Colonic mucosa (tissue), 4 donors: ENCODE results near the gene COL13A1. TPM values are rescaled to one million over a fixed set of nuclear protein-coding genes. Genes with fewer than 3 reads are reported as not detected.

Experiments
- DNase-seq: peaks from one replicate; pipeline ENCODE4 v3.0.0-alpha.2; 2020
- H3K27ac ChIP-seq: fragments of 200-600 bp; one replicate; pipeline ENCODE4 v1.8.0; 2021
- H3K27me3 ChIP-seq: fragments of 200-600 bp; one replicate; pipeline ENCODE4 v1.8.0; 2021
- H3K36me3 ChIP-seq: fragments of 200-600 bp; one replicate; pipeline ENCODE4 v1.8.0; 2021
- H3K4me1 ChIP-seq: fragments of 200-600 bp; one replicate; pipeline ENCODE4 v1.8.0; 2021; ENCODE audit warnings: mild to moderate bottlenecking
- H3K4me3 ChIP-seq: fragments of 200-600 bp; one replicate; pipeline ENCODE4 v1.8.0; 2021
- H3K9ac ChIP-seq, 2 donors: one replicate each; pipeline ENCODE4 v1.7.0; 2013; ENCODE audit warnings: control low read depth in 2 of 2, low read depth in 2 of 2, low read length in 2 of 2
- H3K9me3 ChIP-seq: fragments of 200-600 bp; one replicate; pipeline ENCODE4 v1.8.0; 2021
- CTCF ChIP-seq: fragments of 200-600 bp; IDR thresholded peaks from one replicate; pipeline ENCODE4 v1.8.0; 2022; ENCODE audit warnings: antibody characterized with exemption, mild to moderate bottlenecking
- intact Hi-C: fragments of 100-400 bp; cut with DNase I; formaldehyde crosslinking; loops from one replicate; pipeline ENCODE4 v1.14.1; 2022
- total RNA-seq, 2 donors: library from RNA; stranded (reverse); fragmentation: NEBNext Ultra II Directional in 1 of 2; extraction: Animal tissue kit (Norgen Biotek cat#: 25700) in 1 of 2; gene quantifications; one replicate each; pipeline ENCODE4 v1.2.1, GENCODE V29; 2021
- donor health status: healthy.
- donor health status: DM: no; HTN: no; CAD: no.
- donor health status: DM: no; HTN: no; CAD: no.

Gene COL13A1
- total RNA-seq, 2 donors from 2014 or later = 1.0 to 1.1 TPM

GRCh38 chr10:69797959-69798358 lies 3.7 kb upstream of the COL13A1 start:
- intact Hi-C loops = no loop called here
- Histone ChIP-seq H3K9ac (no peak overlapping the region), H3K9me3 (no peaks in the 10 kb centered on the region), H3K4me3 (no peak overlapping the region), H3K4me1 (peaks cover 12% of the 10 kb centered on the region), H3K27me3 (peaks cover 13% of the 10 kb centered on the region), H3K36me3 (no peaks in the 10 kb centered on the region), H3K27ac (no peak overlapping the region)
- DNase-seq = no peak
- no peak for TF ChIP-seq CTCF

DNA sequence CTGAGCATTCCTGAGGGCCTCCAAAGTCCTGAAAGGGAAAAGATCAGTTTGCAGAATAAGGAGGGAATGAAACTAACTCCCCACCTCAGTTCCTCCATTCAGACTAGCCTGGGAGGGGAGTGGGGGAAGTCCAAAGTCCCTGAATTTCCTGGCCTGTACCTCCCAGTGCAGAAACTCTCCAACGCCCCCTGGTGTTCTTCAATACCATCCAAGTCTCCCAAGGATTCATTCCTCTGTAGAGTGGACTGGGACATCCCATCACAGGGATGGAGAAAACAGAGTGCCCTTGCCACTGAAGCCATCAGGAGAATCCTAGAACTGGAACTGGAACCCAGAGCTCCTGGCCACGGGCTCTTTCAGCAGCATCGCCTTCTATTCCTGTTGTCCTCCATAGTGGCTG lies 1.6 kb upstream of the COL13A1 start:
- peaks cover 24% of the 10 kb centered on the region for H3K27me3 ChIP-seq

DNA sequence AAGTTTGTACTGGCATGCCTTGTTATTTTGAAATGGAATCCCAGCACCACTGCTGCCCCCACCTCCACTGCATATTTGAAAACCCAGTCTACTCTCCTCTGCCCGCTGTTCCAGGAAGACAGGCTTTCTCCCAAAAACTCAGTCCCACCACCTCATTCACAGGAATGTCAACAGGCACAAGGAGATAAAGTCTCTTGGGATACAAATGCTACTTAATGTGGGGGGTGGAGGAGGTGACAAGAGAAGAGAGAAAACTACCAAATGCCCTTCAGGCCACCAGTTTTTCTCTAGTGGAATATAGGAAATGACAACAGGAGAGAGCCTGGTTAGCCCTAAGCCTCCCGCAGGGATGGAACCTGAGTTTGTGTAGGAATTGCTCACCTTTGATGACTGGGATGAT lies 1.0 kb upstream of the COL13A1 start:
- DNase-seq = no peak

More for the DNA sequence above, 1.6 kb upstream of the COL13A1 start:
- H3K27ac ChIP-seq = no peak overlapping the region
- H3K36me3 ChIP-seq = no peaks in the 10 kb centered on the region
- TF ChIP-seq CTCF = peak; percentile 50
- H3K9ac ChIP-seq = no peak overlapping the region
- H3K4me3 ChIP-seq = no peak overlapping the region
- intact Hi-C loops = no loop called here
- peaks cover 12% of the 10 kb centered on the region for H3K4me1 ChIP-seq
- DNase-seq = peak; percentile 62
- H3K9me3 ChIP-seq = no peaks in the 10 kb centered on the region

DNA sequence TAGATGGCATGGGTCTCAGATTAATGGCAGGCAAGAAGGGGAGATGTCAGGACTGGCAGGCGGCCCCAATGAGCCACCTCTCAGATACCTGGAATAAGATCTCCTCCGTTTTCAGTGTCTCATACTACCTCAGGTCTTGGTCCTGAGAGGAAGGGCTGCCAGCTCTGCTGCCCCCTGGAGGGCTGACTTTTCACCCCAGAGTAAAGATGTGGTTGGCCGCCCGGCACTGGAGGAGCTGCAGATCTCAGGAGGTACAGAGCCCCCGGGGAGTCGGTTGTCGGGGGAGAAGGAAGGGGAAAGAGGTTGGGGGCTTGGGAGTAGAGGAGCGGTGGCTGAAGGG lies 642 bp upstream of the COL13A1 start:
- peak; percentile 54 for TF ChIP-seq CTCF
- peaks cover 24% of the 10 kb centered on the region for H3K27me3 ChIP-seq
- H3K27ac ChIP-seq = no peak overlapping the region
- DNase-seq = peak; percentile 63
- H3K36me3 ChIP-seq = no peaks in the 10 kb centered on the region
- H3K9me3 ChIP-seq = no peaks in the 10 kb centered on the region
- intact Hi-C loops = no loop called here
- H3K4me1 ChIP-seq = peaks cover 12% of the 10 kb centered on the region
- peak overlapping the region; percentile 37 for H3K4me3 ChIP-seq
- no peak overlapping the region for H3K9ac ChIP-seq

More for the DNA sequence above, 1.0 kb upstream of the COL13A1 start:
- Histone ChIP-seq H3K9ac (no peak overlapping the region), H3K9me3 (no peaks in the 10 kb centered on the region), H3K4me1 (peaks cover 12% of the 10 kb centered on the region), H3K27me3 (peaks cover 24% of the 10 kb centered on the region), H3K27ac (no peak overlapping the region), H3K4me3 (no peak overlapping the region), H3K36me3 (no peaks in the 10 kb centered on the region)
- TF ChIP-seq CTCF = no peak
- intact Hi-C loops = no loop called here

DNA sequence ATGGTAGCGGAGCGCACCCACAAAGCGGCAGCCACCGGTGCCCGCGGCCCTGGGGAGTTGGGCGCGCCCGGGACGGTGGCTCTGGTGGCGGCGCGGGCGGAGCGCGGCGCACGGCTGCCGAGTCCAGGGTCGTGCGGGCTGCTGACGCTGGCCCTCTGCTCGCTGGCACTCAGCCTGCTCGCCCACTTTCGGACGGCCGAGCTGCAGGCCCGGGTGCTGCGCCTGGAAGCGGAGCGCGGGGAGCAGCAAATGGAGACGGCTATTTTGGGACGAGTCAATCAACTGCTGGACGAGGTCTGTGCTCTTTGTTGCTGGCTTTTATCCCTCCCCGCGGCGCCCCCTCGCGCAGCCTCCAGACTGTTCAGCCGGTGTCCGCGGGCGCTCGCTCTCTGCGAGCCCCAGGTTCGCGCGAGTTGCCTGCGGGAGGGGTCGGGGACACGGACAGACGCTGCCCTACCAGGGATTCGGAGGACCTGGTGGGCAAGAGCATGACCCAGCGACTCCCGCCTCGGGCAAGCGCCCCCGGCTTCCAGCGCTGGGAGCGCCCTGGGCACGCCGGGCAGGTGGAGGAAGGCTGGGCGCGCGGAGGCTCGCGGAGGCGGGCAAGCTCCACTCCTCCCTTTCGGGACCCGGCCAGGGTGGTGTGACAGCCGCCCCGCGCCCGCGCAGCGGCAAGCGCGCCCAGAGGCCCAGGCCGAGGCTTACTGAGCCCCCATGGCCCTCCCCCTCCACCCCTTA lies 887 bp downstream of the COL13A1 start:
- peak; percentile 31 for DNase-seq
- H3K27ac ChIP-seq = no peak overlapping the region
- TF ChIP-seq CTCF = no peak
- intact Hi-C loops = no loop called here
- H3K27me3 ChIP-seq = peaks cover 24% of the 10 kb centered on the region
- H3K4me3 ChIP-seq = peak overlapping the region; percentile 37
- H3K9ac ChIP-seq = peak overlapping the region in 1 of 2 donors; percentile 6
- H3K36me3 ChIP-seq = no peaks in the 10 kb centered on the region
- no peaks in the 10 kb centered on the region for H3K9me3 ChIP-seq
- H3K4me1 ChIP-seq = peaks cover 12% of the 10 kb centered on the region
